B cell (primary cell): Measurements from ENCODE around the gene PTPRG. TPM values are rescaled to one million over a fixed set of nuclear protein-coding genes. Genes with fewer than 3 reads are reported as not detected.

Experiments
- ATAC-seq: fragments of 200-7000 bp; cut with Tn5 transposase; one replicate; pipeline ENCODE4 v1.10.0; 2021; ENCODE audit warnings: low read depth, mild to moderate bottlenecking, moderate number of reproducible peaks, moderate library complexity
- CTCF ChIA-PET: fragments of 350-600 bp; sonication (Branson Sonifier 250); formaldehyde crosslinking; loops from one replicate; lab custom pipeline; 2021; ENCODE audit warnings: antibody characterized with exemption, inconsistent platforms; lab: Charles Lee
- POLR2A ChIA-PET: fragments of 350-600 bp; sonication (Branson Sonifier 250); formaldehyde crosslinking; loops from one replicate; lab custom pipeline; 2021; ENCODE audit warnings: antibody characterized with exemption; lab: Charles Lee
- DNase-seq: peaks from one replicate; pipeline ENCODE4 v3.0.0; 2013
- H2AFZ ChIP-seq: 2 replicates; pipeline ENCODE4 v1.6.1; 2012; ENCODE audit warnings: mild to moderate bottlenecking, low read depth, low read length; ENCODE audit not compliant: insufficient read depth, poor library complexity, severe bottlenecking
- H3K27ac ChIP-seq, 2 donors: 1 replicate in 1 of 2; 2 replicates in 1 of 2; pipeline ENCODE4 v1.5.1; 2012 to 2013; ENCODE audit warnings: low read length in 2 of 2, mild to moderate bottlenecking in 2 of 2, moderate library complexity in 1 of 2
- H3K27me3 ChIP-seq, 4 experiments: fragments of 200-600 bp in 1 of 4; sonication (generic) in 1 of 4; replicated peaks in 1 of 4; 1 replicate in 2 of 4; 2 replicates in 2 of 4; pipeline versions ENCODE4 v1.6.1 to v1.7.0; 2013 to 2016; ENCODE audit warnings: low read length in 3 of 4, mild to moderate bottlenecking in 2 of 4, mixed read lengths in 1 of 4, moderate library complexity in 1 of 4; ENCODE audit not compliant: insufficient read depth in 4 of 4, control insufficient read depth in 3 of 4; ENCODE audit errors: control extremely low read depth in 1 of 4
- H3K36me3 ChIP-seq, 2 experiments: replicated peaks in 1 of 2; 1 replicate in 1 of 2; 2 replicates in 1 of 2; pipeline versions ENCODE4 v1.6.1 to v1.7.1; 2013; ENCODE audit warnings: low read length in 1 of 2; ENCODE audit not compliant: insufficient read depth in 2 of 2, control insufficient read depth in 1 of 2; ENCODE audit errors: control extremely low read depth in 1 of 2, extremely low read depth in 1 of 2
- H3K4me1 ChIP-seq, 2 donors: fragments of 200-600 bp in 1 of 2; sonication (generic) in 1 of 2; 1 replicate in 1 of 2; 2 replicates in 1 of 2; pipeline versions ENCODE4 v1.5.1 to v1.6.1; 2013 to 2017; ENCODE audit warnings: low read length in 2 of 2; ENCODE audit not compliant: control insufficient read depth in 2 of 2, insufficient read depth in 2 of 2
- H3K4me2 ChIP-seq: replicated peaks from 2 replicates; pipeline ENCODE3; 2012; ENCODE audit warnings: mild to moderate bottlenecking, low read depth, low read length; ENCODE audit not compliant: poor library complexity, severe bottlenecking
- H3K4me3 ChIP-seq, 5 experiments: fragments of 200-600 bp in 1 of 5; sonication (generic) in 1 of 5; 1 replicate in 3 of 5; 2 replicates in 2 of 5; pipeline versions ENCODE4 v1.5.1 to v1.7.0; 2011 to 2016; ENCODE audit warnings: low read length in 4 of 5, mild to moderate bottlenecking in 4 of 5, low read depth in 2 of 5, control low read depth in 1 of 5, moderate library complexity in 1 of 5; ENCODE audit not compliant: insufficient read depth in 1 of 5; ENCODE audit errors: control extremely low read depth in 1 of 5, extremely low read depth in 1 of 5
- H3K79me2 ChIP-seq: fragments of 200-600 bp; sonication (generic); one replicate; pipeline ENCODE4 v1.6.0; 2016; ENCODE audit warnings: low read length; ENCODE audit not compliant: control insufficient read depth, insufficient read depth
- H3K9ac ChIP-seq: fragments of 200-600 bp; sonication (generic); 2 replicates; pipeline ENCODE4 v1.6.1; 2017; ENCODE audit warnings: mild to moderate bottlenecking, low read length, moderate library complexity
- H3K9me3 ChIP-seq, 3 donors: one replicate each; pipeline versions ENCODE4 v1.6.1 to v1.7.1; 2013; ENCODE audit warnings: low read length in 2 of 3; ENCODE audit not compliant: control insufficient read depth in 2 of 3, insufficient read depth in 1 of 3; ENCODE audit errors: control extremely low read depth in 1 of 3
- H4K20me1 ChIP-seq: 2 replicates; pipeline ENCODE4 v1.6.0; 2012; ENCODE audit warnings: mild to moderate bottlenecking, low read length; ENCODE audit not compliant: insufficient read depth, control insufficient read depth, poor library complexity, severe bottlenecking
- H3K27ac Mint-ChIP-seq: one replicate; pipeline ENCODE4 v1.8.0; 2021; ENCODE audit warnings: mixed read lengths
- H3K27me3 Mint-ChIP-seq: one replicate; pipeline ENCODE4 v1.8.0; 2021; ENCODE audit warnings: mixed read lengths
- H3K4me1 Mint-ChIP-seq: one replicate; pipeline ENCODE4 v1.8.0; 2021; ENCODE audit warnings: mixed read lengths
- H3K4me3 Mint-ChIP-seq: one replicate; pipeline ENCODE4 v1.8.0; 2021; ENCODE audit warnings: mixed read lengths
- H3K9me3 Mint-ChIP-seq: one replicate; pipeline ENCODE4 v1.8.0; 2022; ENCODE audit warnings: mixed read lengths; ENCODE audit not compliant: insufficient read depth
- EZH2 ChIP-seq: IDR thresholded peaks from 2 replicates; pipeline ENCODE4 v1.6.1; 2012; ENCODE audit warnings: borderline replicate concordance, low read depth, mild to moderate bottlenecking, moderate library complexity, low read length; ENCODE audit not compliant: insufficient read depth, poor library complexity, severe bottlenecking
- WGBS: methylation state at CpG from one replicate; pipeline ENCODE4 v1.1.5; 2013; ENCODE audit warnings: missing lambda C conversion rate; ENCODE audit not compliant: insufficient coverage; 5-methylcytosine and 5-hydroxymethylcytosine counted together
- intact Hi-C: fragments of 100-400 bp; cut with micrococcal nuclease; formaldehyde crosslinking; loops from one replicate; pipeline ENCODE4 v1.10.0; 2022
- polyA plus RNA-seq: library from polyadenylated mRNA; depleted of rRNA; stranded (reverse); fragments of >200 nt; gene quantifications from 2 replicates; pipeline ENCODE4 v1.2.3, GENCODE V29; 2012
- total RNA-seq, 2 donors: library from RNA; stranded (reverse); fragments of 120-200 nt in 1 of 2; gene quantifications; 1 replicate in 1 of 2; 2 replicates in 1 of 2; pipeline versions ENCODE4 v1.2.3 to v1.2.4, GENCODE V29; 2013 to 2022
- TF ChIP-seq, protein P1 (sequence below): fragments of 200-600 bp; IDR thresholded peaks from one replicate; pipeline ENCODE4 v1.8.0; 2022; ENCODE audit warnings: antibody characterized with exemption, mild to moderate bottlenecking

The PTPRG gene
- total and polyA plus RNA-seq, 2 donors (not counting 1 experiment from before 2014, with no cell fraction given), result 0.12 to 1.3 TPM

DNA sequence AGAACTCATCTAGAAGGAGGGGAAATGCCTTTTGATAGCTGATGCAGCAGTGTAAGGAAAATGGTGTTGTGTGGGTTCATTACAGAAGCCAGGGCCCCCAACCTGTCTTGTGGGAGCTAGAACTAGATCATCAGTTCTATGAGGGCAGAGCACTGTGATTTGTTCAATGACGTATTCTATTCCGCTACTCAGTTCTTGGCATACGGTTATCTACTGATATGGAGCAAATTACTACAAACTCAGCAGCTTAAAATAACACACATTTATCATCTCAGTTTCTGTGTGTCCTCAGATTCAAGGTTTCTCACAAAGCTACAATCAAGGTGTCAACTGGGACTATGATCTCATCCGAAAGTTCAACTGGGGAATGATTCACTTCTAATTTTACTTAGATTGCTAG, 561.4 kb downstream of the PTPRG start:
- Mint-ChIP-seq H3K9me3 (peaks cover 2% of the 10 kb centered on the region), H3K4me3 (no peak overlapping the region), H3K27me3 (no peaks in the 10 kb centered on the region), H3K27ac (no peak overlapping the region), H3K4me1 (no peaks in the 10 kb centered on the region)
- POLR2A ChIA-PET, result no interaction called here
- WGBS, result 86% methylated on average over 1 of the region's 4 CpGs
- TF ChIP-seq EZH2, result no peak
- TF ChIP-seq, protein P1, sequence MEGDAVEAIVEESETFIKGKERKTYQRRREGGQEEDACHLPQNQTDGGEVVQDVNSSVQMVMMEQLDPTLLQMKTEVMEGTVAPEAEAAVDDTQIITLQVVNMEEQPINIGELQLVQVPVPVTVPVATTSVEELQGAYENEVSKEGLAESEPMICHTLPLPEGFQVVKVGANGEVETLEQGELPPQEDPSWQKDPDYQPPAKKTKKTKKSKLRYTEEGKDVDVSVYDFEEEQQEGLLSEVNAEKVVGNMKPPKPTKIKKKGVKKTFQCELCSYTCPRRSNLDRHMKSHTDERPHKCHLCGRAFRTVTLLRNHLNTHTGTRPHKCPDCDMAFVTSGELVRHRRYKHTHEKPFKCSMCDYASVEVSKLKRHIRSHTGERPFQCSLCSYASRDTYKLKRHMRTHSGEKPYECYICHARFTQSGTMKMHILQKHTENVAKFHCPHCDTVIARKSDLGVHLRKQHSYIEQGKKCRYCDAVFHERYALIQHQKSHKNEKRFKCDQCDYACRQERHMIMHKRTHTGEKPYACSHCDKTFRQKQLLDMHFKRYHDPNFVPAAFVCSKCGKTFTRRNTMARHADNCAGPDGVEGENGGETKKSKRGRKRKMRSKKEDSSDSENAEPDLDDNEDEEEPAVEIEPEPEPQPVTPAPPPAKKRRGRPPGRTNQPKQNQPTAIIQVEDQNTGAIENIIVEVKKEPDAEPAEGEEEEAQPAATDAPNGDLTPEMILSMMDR, result no peak
- intact Hi-C loops, result no loop called here
- H3K9me3 ChIP-seq, result peaks cover 0 to 10% (median 0%) of the 10 kb centered on the region in 3 donors
- CTCF ChIA-PET, result interaction anchor here (0.6 kb wide), 1 partner anchor 18 kb away, joined by 4 read pairs; no protein-coding TSS in a partner anchor
- H3K27me3 ChIP-seq, result no peaks in the 10 kb centered on the region
- DNase-seq, result no peak
- no peak overlapping the region for H3K4me2 ChIP-seq
- H4K20me1 ChIP-seq, result no peaks in the 10 kb centered on the region
- H3K27ac ChIP-seq, result no peak overlapping the region
- H3K4me3 ChIP-seq, result no peak overlapping the region
- H3K79me2 ChIP-seq, result no peaks in the 10 kb centered on the region
- no peak overlapping the region for H3K9ac ChIP-seq
- ATAC-seq, result no peak
- H3K4me1 ChIP-seq, result no peaks in the 10 kb centered on the region
- no peaks in the 10 kb centered on the region for H3K36me3 ChIP-seq
- no peak overlapping the region for H2AFZ ChIP-seq

DNA sequence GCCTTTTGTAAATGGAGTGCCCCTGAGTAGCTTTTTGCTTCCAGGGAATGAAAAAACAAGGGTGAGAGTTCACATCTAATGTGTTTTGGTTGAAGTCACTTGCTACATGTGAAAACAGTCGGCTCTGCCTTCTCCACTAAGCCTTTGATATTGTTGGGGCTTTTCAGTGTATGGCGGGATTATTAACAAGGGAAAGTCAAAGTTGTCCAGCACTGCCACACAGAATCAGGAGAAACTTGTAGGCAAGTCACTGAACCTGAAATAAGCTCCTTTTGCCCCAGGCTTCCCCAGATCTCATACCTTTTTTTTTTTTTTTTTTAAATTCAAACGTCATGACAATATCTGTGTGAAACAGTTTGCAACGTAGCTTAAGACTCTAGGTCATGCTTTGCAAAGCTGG, 564.0 kb downstream of the PTPRG start:
- ATAC-seq (no peak), DNase-seq (no peak)
- ChIA-PET POLR2A (no interaction called here), CTCF (no interaction called here)
- Mint-ChIP-seq H3K27ac (no peak overlapping the region), H3K27me3 (no peaks in the 10 kb centered on the region), H3K4me3 (no peak overlapping the region), H3K9me3 (peaks cover 2% of the 10 kb centered on the region), H3K4me1 (no peaks in the 10 kb centered on the region)
- H4K20me1 ChIP-seq, result no peaks in the 10 kb centered on the region
- no peak overlapping the region for H3K27ac ChIP-seq
- H3K9ac ChIP-seq, result no peak overlapping the region
- TF ChIP-seq EZH2, result no peak
- TF ChIP-seq, protein P1, result no peak
- H3K27me3 ChIP-seq, result no peaks in the 10 kb centered on the region
- no peak overlapping the region for H2AFZ ChIP-seq
- H3K4me2 ChIP-seq, result no peak overlapping the region
- intact Hi-C loops, result no loop called here
- peaks cover 0 to 6% (median 0%) of the 10 kb centered on the region in 3 donors for H3K9me3 ChIP-seq
- WGBS, result 93% methylated on average over 2 of the region's 4 CpGs
- no peaks in the 10 kb centered on the region for H3K79me2 ChIP-seq
- H3K36me3 ChIP-seq, result no peaks in the 10 kb centered on the region
- H3K4me3 ChIP-seq, result no peak overlapping the region
- no peaks in the 10 kb centered on the region for H3K4me1 ChIP-seq
